Measurements from ENCODE around the gene TOB1.

DNA sequence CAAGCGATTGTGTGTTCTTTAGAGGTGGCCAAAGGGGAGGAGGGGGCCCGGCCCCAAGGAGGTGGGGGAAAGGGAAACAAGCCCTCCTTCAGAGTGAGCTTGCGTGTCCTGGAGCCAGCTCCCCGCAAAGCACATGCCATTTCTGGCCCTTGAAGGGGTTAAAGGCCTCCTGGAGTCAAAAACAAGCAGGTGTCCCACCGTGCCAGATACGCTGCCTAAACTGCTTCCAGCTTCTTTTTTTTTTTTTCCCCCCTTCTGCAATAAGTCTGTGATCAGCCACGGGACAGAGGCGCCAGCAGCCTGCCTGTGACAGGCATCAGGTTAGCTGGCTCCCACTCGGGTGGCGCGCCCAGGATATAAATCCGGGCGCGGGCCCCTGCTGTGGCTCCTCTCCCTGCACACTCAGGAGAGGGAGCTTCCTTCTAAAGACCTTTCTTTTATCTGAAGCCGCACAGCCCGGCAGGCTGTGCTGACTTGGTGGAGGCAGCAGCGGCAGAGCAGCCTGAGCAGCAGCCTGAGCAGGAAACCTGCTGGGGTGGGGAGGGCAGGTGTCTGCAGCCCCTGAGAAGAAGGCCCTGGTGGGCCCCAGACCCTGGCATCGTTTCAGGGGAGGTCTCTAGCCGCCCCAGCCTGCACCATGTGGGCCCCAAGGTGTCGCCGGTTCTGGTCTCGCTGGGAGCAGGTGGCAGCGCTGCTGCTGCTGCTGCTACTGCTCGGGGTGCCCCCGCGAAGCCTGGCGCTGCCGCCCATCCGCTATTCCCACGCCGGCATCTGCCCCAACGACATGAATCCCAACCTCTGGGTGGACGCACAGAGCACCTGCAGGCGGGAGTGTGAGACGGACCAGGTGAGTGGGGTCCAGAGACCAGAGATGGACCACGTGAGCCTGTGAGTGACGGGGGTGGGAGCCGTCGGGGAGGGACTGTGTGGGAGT lies 30.6 kb downstream of the TOB1 start, which contains the start of gene WFIKKN2:
- no peak for TF ChIP-seq CTCF (IDR thresholded peaks at IDR 0.05; ENCODE audit: borderline replicate concordance, extremely low read depth, low read length, poor library complexity, severe bottlenecking)
- TF ChIP-seq EZH2 (IDR thresholded peaks at IDR 0.05; ENCODE audit: borderline replicate concordance, low read depth, low read length, severe bottlenecking): no peak
